ENCODE measurements around the gene GSTA1. TPM values are rescaled to one million over a fixed set of nuclear protein-coding genes. Genes with fewer than 3 reads are reported as not detected.
A peak's percentile ranks its signal among the peaks of the same experiment; 100 is the strongest.
"Not testable (repeated sequence)": the region's sequence is repeated elsewhere in the genome, so short reads cannot be mapped to it uniquely, and the experiment has no call there.

GSTA1 gene
- total and polyA plus RNA-seq, 5 donors from 2014 or later = not detected

DNA sequence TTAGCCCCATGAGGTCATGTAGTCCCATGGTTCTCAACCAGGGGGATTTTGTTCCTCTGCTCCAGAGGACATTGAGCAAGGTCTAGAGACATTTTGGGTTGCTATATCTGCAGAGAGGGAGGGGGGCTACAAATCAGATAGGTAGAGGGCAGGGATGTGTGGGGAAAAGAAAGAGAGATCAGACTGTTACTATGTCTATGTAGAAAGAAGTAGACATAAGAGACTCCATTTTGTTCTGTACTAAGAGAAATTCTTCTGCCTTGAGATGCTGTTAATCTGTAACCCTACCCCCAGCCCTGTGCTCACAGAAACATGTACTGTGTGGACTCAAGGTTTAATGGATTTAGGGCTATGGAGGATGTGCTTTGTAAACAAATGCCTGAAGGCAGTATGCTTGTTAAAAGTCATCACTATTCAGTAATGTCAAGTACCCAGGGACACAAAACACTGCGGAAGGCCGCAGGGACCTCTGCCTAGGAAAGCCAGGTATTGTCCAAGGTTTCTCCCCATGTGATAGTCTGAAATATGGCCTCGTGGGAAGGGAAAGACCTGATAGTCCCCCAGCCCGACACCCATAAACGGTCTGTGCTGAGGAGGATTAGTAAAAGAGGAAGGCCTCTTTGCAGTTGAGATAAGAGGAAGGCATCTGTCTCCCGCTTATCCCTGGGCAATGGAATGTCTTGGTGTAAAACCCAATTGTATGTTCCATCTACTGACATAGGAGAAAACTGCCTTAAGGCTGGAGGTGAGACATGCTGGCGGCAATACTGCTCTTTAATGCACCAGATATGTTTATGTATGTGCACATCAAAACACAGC lies 41.7 kb downstream of the GSTA1 start:
- not testable (repeated sequence) for H3K36me3 ChIP-seq (ENCODE audit: control insufficient read depth, insufficient read depth, low read length); ATAC-seq (ENCODE audit: low read depth in 2 of 2); DNase-seq; H3K4me3 ChIP-seq (ENCODE audit: low read depth, low read length); H3K27me3 ChIP-seq (ENCODE audit: control insufficient read depth, insufficient read depth, low read length); H3K4me1 Mint-ChIP-seq; H3K9me3 ChIP-seq (ENCODE audit: control insufficient read depth in 2 of 2, low read length in 2 of 2); H3K9me3 Mint-ChIP-seq; H3K36me3 Mint-ChIP-seq; H3K27ac ChIP-seq (ENCODE audit: insufficient read depth, low read length, poor library complexity, severe bottlenecking); H3K4me1 ChIP-seq (ENCODE audit: control insufficient read depth, insufficient read depth, low read length, poor library complexity, severe bottlenecking); H3K4me3 Mint-ChIP-seq; H3K27ac Mint-ChIP-seq
- peaks cover 20% of the 10 kb centered on the region for H3K27me3 Mint-ChIP-seq

DNA sequence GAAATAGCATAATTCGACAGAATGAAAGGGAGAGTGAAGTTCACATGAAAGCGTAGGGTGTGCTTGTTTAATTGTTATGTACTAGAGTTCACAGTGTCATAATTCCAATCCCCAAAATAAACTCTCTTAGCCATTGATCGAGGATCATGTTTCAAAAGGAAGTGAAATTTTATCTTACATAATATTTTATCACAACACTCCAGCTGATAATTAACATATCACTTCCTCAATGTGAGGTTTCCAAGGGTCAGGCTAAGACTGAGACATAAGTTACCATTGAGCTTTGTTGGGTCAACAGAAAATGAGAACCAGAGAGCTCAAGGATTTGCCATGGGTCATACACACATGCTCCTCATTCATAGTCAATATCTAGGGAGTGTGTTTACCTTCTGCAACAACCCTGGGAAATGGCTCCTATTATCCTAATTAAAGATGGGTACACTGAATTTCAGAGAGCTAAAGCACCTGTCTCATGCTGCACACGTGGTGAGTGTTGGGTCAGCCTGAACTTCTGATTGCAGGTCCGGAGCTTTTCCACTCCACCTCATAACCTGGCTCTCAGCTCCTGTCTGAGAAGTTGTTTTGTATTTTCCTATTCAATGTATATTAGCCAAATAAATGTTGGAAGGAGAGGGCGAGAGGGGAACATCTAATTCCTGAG lies 43.4 kb downstream of the GSTA1 start:
- Mint-ChIP-seq H3K4me1 (no peaks in the 10 kb centered on the region), H3K36me3 (no peaks in the 10 kb centered on the region), H3K4me3 (no peak overlapping the region), H3K9me3 (peaks cover 0 to 2% (median 0%) of the 10 kb centered on the region in 7 donors), H3K27ac (no peak overlapping the region), H3K27me3 (peaks cover 23% of the 10 kb centered on the region)
- no peaks in the 10 kb centered on the region for H3K9me3 ChIP-seq (ENCODE audit: control insufficient read depth in 2 of 2, low read length in 2 of 2)
- no peaks in the 10 kb centered on the region for H3K4me1 ChIP-seq (ENCODE audit: control insufficient read depth, insufficient read depth, low read length, poor library complexity, severe bottlenecking)
- ATAC-seq (ENCODE audit: low read depth in 2 of 2) (no peak), DNase-seq (no peak)
- no peak overlapping the region for H3K4me3 ChIP-seq (ENCODE audit: low read depth, low read length)
- H3K36me3 ChIP-seq (ENCODE audit: control insufficient read depth, insufficient read depth, low read length) = no peaks in the 10 kb centered on the region
- H3K27ac ChIP-seq (ENCODE audit: insufficient read depth, low read length, poor library complexity, severe bottlenecking) = no peak overlapping the region
- no peaks in the 10 kb centered on the region for H3K27me3 ChIP-seq (ENCODE audit: control insufficient read depth, insufficient read depth, low read length)

DNA sequence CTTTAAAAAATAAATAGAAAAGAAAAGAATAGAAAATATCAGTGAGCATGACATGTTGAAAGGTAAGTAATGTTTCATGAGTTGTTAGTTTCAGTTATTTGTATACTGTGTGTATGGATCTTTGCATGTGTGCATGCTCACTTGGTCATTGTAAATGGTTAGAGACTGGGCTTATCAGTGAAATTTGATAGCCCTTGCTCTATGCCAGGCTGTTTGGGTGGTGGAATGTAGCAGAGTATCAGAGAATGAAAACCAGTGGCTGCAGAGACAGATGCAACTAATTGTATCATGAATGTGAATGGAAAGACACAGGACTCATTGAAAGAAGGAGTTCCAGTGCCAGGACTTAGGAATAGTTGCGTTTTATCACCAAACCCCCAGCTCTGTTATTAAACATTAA lies 44.5 kb downstream of the GSTA1 start:
- H3K4me1 Mint-ChIP-seq = no peaks in the 10 kb centered on the region
- peaks cover 0 to 2% (median 0%) of the 10 kb centered on the region in 7 donors for H3K9me3 Mint-ChIP-seq
- Histone ChIP-seq H3K36me3 (ENCODE audit: control insufficient read depth, insufficient read depth, low read length) (no peaks in the 10 kb centered on the region), H3K27ac (ENCODE audit: insufficient read depth, low read length, poor library complexity, severe bottlenecking) (no peak overlapping the region), H3K9me3 (ENCODE audit: control insufficient read depth in 2 of 2, low read length in 2 of 2) (no peaks in the 10 kb centered on the region), H3K27me3 (ENCODE audit: control insufficient read depth, insufficient read depth, low read length) (no peaks in the 10 kb centered on the region), H3K4me3 (ENCODE audit: low read depth, low read length) (no peak overlapping the region), H3K4me1 (ENCODE audit: control insufficient read depth, insufficient read depth, low read length, poor library complexity, severe bottlenecking) (no peaks in the 10 kb centered on the region)
- H3K27me3 Mint-ChIP-seq = peaks cover 26% of the 10 kb centered on the region
- peak overlapping the region in 1 of 3 donors; percentile 27 for H3K27ac Mint-ChIP-seq
- no peak for ATAC-seq (ENCODE audit: low read depth in 2 of 2)
- DNase-seq = no peak
- H3K4me3 Mint-ChIP-seq = no peak overlapping the region
- H3K36me3 Mint-ChIP-seq = no peaks in the 10 kb centered on the region

DNA sequence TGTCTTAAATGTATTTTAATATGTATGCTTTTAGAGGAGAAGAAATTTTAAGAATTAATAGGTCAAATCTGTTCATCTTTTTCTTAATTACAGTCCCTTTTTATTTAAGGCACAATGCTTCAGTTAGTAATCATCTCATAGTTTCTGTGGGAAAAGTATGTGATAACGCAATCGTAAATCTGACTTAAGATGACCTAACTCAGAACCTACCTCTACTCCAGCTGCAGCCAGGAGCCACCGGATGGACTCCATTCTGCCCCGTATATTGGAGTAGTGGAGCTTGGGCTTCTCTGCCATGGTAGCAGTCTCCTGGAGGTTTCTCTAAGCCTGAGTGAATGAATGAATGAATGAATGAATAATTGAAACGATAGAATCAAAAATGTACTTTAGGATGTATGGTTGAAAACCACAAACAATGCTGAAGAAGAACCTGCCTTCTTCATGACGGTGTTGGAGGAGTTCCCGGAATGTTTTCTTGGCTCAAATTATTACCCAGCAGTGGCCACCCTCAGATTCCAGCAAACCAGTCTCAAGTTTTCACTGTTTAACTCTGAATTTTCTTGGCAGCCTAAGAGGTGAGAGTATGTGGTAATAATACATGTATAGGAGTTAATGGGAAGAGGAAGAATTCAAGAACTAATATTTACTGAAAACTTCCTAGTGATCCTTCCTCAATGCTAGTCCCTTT lies 45.8 kb downstream of the GSTA1 start:
- H3K36me3 ChIP-seq (ENCODE audit: control insufficient read depth, insufficient read depth, low read length); ATAC-seq (ENCODE audit: low read depth in 2 of 2); H3K4me1 Mint-ChIP-seq; H3K36me3 Mint-ChIP-seq; H3K4me3 Mint-ChIP-seq; H3K9me3 ChIP-seq (ENCODE audit: control insufficient read depth in 2 of 2, low read length in 2 of 2); DNase-seq; H3K9me3 Mint-ChIP-seq; H3K4me3 ChIP-seq (ENCODE audit: low read depth, low read length); H3K27ac ChIP-seq (ENCODE audit: insufficient read depth, low read length, poor library complexity, severe bottlenecking); H3K27me3 ChIP-seq (ENCODE audit: control insufficient read depth, insufficient read depth, low read length); H3K4me1 ChIP-seq (ENCODE audit: control insufficient read depth, insufficient read depth, low read length, poor library complexity, severe bottlenecking); H3K27ac Mint-ChIP-seq: not testable (repeated sequence)
- H3K27me3 Mint-ChIP-seq = peaks cover 34% of the 10 kb centered on the region

DNA sequence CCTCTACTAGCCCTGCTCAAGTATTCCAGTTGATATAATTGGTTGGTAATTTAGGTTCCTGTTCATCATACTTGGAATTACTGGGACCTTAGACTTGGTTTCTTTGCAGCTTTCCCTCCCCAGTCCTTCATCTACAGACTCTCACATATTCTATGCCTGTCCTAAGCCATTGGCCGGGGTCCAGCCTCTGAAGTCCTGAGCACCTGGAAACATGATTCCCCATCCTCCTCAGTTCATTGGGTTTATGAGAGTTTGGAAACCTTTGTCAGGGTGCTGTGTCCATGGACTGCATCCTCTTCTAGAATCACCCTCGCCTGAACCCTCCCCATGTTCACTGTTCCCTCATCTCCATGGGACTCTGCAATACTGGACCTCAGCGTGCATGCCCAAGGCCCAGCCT lies 49.2 kb downstream of the GSTA1 start:
- no peak overlapping the region for H3K27ac Mint-ChIP-seq
- Histone ChIP-seq H3K36me3 (ENCODE audit: control insufficient read depth, insufficient read depth, low read length) (no peaks in the 10 kb centered on the region), H3K27ac (ENCODE audit: insufficient read depth, low read length, poor library complexity, severe bottlenecking) (no peak overlapping the region)

DNA sequence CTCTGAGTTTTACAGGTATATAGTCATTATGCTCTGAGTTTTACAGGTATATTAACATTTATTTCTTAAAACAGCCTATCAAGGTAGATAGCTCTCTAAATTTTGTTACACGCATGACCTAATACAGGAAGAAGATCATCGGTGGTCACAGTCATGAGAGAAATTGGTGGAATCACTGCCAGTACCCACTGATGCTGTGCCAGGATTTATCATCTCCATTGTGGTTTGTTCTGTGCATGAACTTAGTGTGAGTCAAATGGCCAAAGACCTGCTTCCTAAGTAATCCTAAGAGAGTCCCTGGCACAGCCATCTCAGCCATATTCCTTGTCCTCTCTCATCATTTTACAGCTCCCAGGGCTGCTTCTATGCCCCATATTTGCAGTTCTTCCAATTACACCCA lies 50.5 kb downstream of the GSTA1 start:
- peaks cover 14% of the 10 kb centered on the region for H3K27me3 Mint-ChIP-seq
- H3K4me1 ChIP-seq (ENCODE audit: control insufficient read depth, insufficient read depth, low read length, poor library complexity, severe bottlenecking); H3K27ac Mint-ChIP-seq; H3K9me3 ChIP-seq (ENCODE audit: control insufficient read depth in 2 of 2, low read length in 2 of 2); H3K4me3 ChIP-seq (ENCODE audit: low read depth, low read length); H3K27ac ChIP-seq (ENCODE audit: insufficient read depth, low read length, poor library complexity, severe bottlenecking); H3K4me3 Mint-ChIP-seq; H3K9me3 Mint-ChIP-seq; H3K36me3 ChIP-seq (ENCODE audit: control insufficient read depth, insufficient read depth, low read length); ATAC-seq (ENCODE audit: low read depth in 2 of 2); H3K4me1 Mint-ChIP-seq; DNase-seq; H3K36me3 Mint-ChIP-seq; H3K27me3 ChIP-seq (ENCODE audit: control insufficient read depth, insufficient read depth, low read length): not testable (repeated sequence)

More for the DNA sequence above, 49.2 kb downstream of the GSTA1 start:
- H3K4me1 ChIP-seq (ENCODE audit: control insufficient read depth, insufficient read depth, low read length, poor library complexity, severe bottlenecking) = no peaks in the 10 kb centered on the region
- H3K36me3 Mint-ChIP-seq = no peaks in the 10 kb centered on the region
- no peak overlapping the region for H3K4me3 Mint-ChIP-seq
- no peaks in the 10 kb centered on the region for H3K9me3 ChIP-seq (ENCODE audit: control insufficient read depth in 2 of 2, low read length in 2 of 2)
- no peaks in the 10 kb centered on the region for H3K27me3 ChIP-seq (ENCODE audit: control insufficient read depth, insufficient read depth, low read length)
- H3K27me3 Mint-ChIP-seq = peaks cover 14% of the 10 kb centered on the region
- H3K4me3 ChIP-seq (ENCODE audit: low read depth, low read length) = no peak overlapping the region
- peaks cover 0 to 7% (median 3%) of the 10 kb centered on the region in 7 donors for H3K9me3 Mint-ChIP-seq
- DNase-seq (no peak), ATAC-seq (ENCODE audit: low read depth in 2 of 2) (no peak)
- H3K4me1 Mint-ChIP-seq = no peaks in the 10 kb centered on the region

DNA sequence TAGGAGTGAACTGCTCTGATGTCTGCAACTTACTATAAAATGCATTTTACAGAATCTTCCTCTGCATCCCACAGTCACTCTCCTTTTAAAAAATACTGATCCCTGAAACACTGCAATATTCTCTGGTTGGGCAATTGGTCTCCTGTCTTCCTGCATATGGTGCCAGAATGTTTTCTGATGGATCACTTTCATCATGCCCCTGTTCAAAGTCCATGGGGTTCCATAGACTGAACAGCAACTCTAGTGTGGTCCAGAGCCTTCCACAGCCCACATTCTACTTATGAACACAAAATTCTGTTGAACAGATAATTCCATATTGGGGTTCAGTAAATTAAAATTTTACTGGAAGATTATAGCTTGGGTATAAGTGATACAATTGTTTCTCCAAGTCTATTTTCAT lies 51.3 kb downstream of the GSTA1 start:
- Histone ChIP-seq H3K4me3 (ENCODE audit: low read depth, low read length) (no peak overlapping the region), H3K9me3 (ENCODE audit: control insufficient read depth in 2 of 2, low read length in 2 of 2) (no peaks in the 10 kb centered on the region), H3K4me1 (ENCODE audit: control insufficient read depth, insufficient read depth, low read length, poor library complexity, severe bottlenecking) (no peaks in the 10 kb centered on the region), H3K27me3 (ENCODE audit: control insufficient read depth, insufficient read depth, low read length) (no peaks in the 10 kb centered on the region), H3K36me3 (ENCODE audit: control insufficient read depth, insufficient read depth, low read length) (no peaks in the 10 kb centered on the region), H3K27ac (ENCODE audit: insufficient read depth, low read length, poor library complexity, severe bottlenecking) (no peak overlapping the region)
- ATAC-seq (ENCODE audit: low read depth in 2 of 2) (no peak), DNase-seq (no peak)
- H3K4me3 Mint-ChIP-seq = no peak overlapping the region
- no peaks in the 10 kb centered on the region for H3K36me3 Mint-ChIP-seq
- peaks cover 14% of the 10 kb centered on the region for H3K27me3 Mint-ChIP-seq
- H3K27ac Mint-ChIP-seq = no peak overlapping the region
- H3K4me1 Mint-ChIP-seq = no peaks in the 10 kb centered on the region
- H3K9me3 Mint-ChIP-seq = peaks cover 0 to 7% (median 3%) of the 10 kb centered on the region in 7 donors
